CD4-positive, alpha-beta T cell treated with Interleukin-15 for 1 hour (primary cell): Measurements from ENCODE around the gene FASTKD2.

Experiments
- DNase-seq: peaks from one replicate; pipeline ENCODE4 v3.0.0-alpha.2; 2020

FASTKD2 gene

GRCh38 chr2:206840999-206841398 lies 75.6 kb downstream of the FASTKD2 start:
- no peak for DNase-seq
